ENCODE results near the gene TEDC1. TPM values are rescaled to one million over a fixed set of nuclear protein-coding genes. Genes with fewer than 3 reads are reported as not detected.

The TEDC1 gene
- polyA plus RNA-seq, 1 donor (not counting 4 experiments of a cell fraction or from before 2014, with no cell fraction given), result 5.0 TPM

- Histone ChIP-seq H3K36me3 (ENCODE audit: control insufficient read depth in 2 of 2, extremely low read depth in 1 of 2, insufficient read depth in 2 of 2, low read length in 2 of 2) (peaks cover 0 to 10% of the 10 kb centered on the region in 2 experiments), H3K4me3 (ENCODE audit: control insufficient read depth in 2 of 3, extremely low read depth in 1 of 3, insufficient read depth in 2 of 3, low read depth in 1 of 3, low read length in 3 of 3) (no peak overlapping the region), H4K20me1 (ENCODE audit: control insufficient read depth, extremely low read depth, insufficient read depth, low read length) (peaks cover 4% of the 10 kb centered on the region), H3K9me3 (ENCODE audit: control insufficient read depth, low read depth, low read length) (no peaks in the 10 kb centered on the region), H3K27ac (ENCODE audit: control insufficient read depth, insufficient read depth, low read length) (no peak overlapping the region), H3K27me3 (ENCODE audit: control insufficient read depth, extremely low read depth, insufficient read depth, low read length) (peaks cover 9% of the 10 kb centered on the region), H3K79me2 (ENCODE audit: control insufficient read depth, insufficient read depth, low read length) (no peaks in the 10 kb centered on the region), H2AFZ (ENCODE audit: control insufficient read depth, low read length) (no peak overlapping the region), H3K4me2 (ENCODE audit: control insufficient read depth, extremely low read depth, insufficient read depth, low read depth, low read length) (no peak overlapping the region), H3K9me1 (ENCODE audit: control insufficient read depth, extremely low read depth, insufficient read depth, low read length) (no peaks in the 10 kb centered on the region), H3K9ac (ENCODE audit: control insufficient read depth, extremely low read depth, insufficient read depth, low read length) (no peak overlapping the region), H3K4me1 (ENCODE audit: control insufficient read depth, extremely low read depth, insufficient read depth, low read length) (peaks cover 14% of the 10 kb centered on the region)
- dilution Hi-C loops (cut with MboI; ENCODE audit: extremely low pct_ligation_motif_present, low sequenced_read_pairs), result no loop called here
- TF ChIP-seq EZH2 (IDR thresholded peaks at IDR 0.05; ENCODE audit: low read length) (no peak), CTCF (optimal IDR thresholded peaks at IDR 0.05 in 1 of 3, IDR thresholded peaks at IDR 0.05 in 1 of 3, conservative IDR thresholded peaks at IDR 0.05 in 1 of 3; ENCODE audit: extremely low read depth in 1 of 3, insufficient read depth in 2 of 3, low read length in 3 of 3) (no peak)
- DNase-seq (ENCODE audit: low read depth, low spot score) (no peak), FAIRE-seq (no peak)
Measured at GRCh38 chr14:105471297-105471821, 19.7 kb upstream of the TEDC1 start.

GRCh38 chr14:105471823-105472485 lies 19.1 kb upstream of the TEDC1 start:
- Histone ChIP-seq H3K9me1 (ENCODE audit: control insufficient read depth, extremely low read depth, insufficient read depth, low read length) (no peaks in the 10 kb centered on the region), H3K9me3 (ENCODE audit: control insufficient read depth, low read depth, low read length) (no peaks in the 10 kb centered on the region), H3K4me2 (ENCODE audit: control insufficient read depth, extremely low read depth, insufficient read depth, low read depth, low read length) (no peak overlapping the region), H3K9ac (ENCODE audit: control insufficient read depth, extremely low read depth, insufficient read depth, low read length) (no peak overlapping the region), H3K79me2 (ENCODE audit: control insufficient read depth, insufficient read depth, low read length) (no peaks in the 10 kb centered on the region), H3K4me3 (ENCODE audit: control insufficient read depth in 2 of 3, extremely low read depth in 1 of 3, insufficient read depth in 2 of 3, low read depth in 1 of 3, low read length in 3 of 3) (no peak overlapping the region), H4K20me1 (ENCODE audit: control insufficient read depth, extremely low read depth, insufficient read depth, low read length) (peaks cover 4% of the 10 kb centered on the region), H3K36me3 (ENCODE audit: control insufficient read depth in 2 of 2, extremely low read depth in 1 of 2, insufficient read depth in 2 of 2, low read length in 2 of 2) (peaks cover 0 to 10% of the 10 kb centered on the region in 2 experiments), H3K27me3 (ENCODE audit: control insufficient read depth, extremely low read depth, insufficient read depth, low read length) (peaks cover 11% of the 10 kb centered on the region), H2AFZ (ENCODE audit: control insufficient read depth, low read length) (no peak overlapping the region), H3K4me1 (ENCODE audit: control insufficient read depth, extremely low read depth, insufficient read depth, low read length) (peaks cover 17% of the 10 kb centered on the region), H3K27ac (ENCODE audit: control insufficient read depth, insufficient read depth, low read length) (no peak overlapping the region)
- no peak for DNase-seq (ENCODE audit: low read depth, low spot score)
- dilution Hi-C loops (cut with MboI; ENCODE audit: extremely low pct_ligation_motif_present, low sequenced_read_pairs), result no loop called here
- FAIRE-seq, result no peak
- TF ChIP-seq CTCF (optimal IDR thresholded peaks at IDR 0.05 in 1 of 3, IDR thresholded peaks at IDR 0.05 in 1 of 3, conservative IDR thresholded peaks at IDR 0.05 in 1 of 3; ENCODE audit: extremely low read depth in 1 of 3, insufficient read depth in 2 of 3, low read length in 3 of 3) (no peak), EZH2 (IDR thresholded peaks at IDR 0.05; ENCODE audit: low read length) (no peak)

Measured in keratinocyte (primary cell).